Measurements from ENCODE around the gene ZEB1.

The ZEB1 gene

DNA sequence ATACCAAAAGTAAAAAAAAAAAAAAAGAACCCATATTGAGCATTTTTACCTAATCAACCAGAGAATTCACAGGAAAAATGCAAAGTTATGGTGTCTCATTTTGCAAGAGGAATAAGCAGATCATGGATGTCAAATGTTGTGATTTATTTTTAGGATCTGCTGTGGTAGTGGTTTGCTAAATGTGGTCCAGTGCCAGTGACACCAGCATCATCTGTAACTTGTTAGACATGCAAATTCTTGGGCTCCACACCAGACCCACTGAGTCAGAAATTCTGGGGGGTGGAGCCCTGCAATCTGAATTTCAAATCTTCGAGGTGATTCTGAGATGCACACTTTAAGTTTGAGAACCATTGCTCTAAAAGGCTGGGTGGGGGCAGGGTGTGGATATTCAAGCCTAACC, 30.1 kb upstream of the ZEB1 start:
- no peak overlapping the region for H2AFZ ChIP-seq (ENCODE audit: low read length)
- no peak overlapping the region for H3K9ac ChIP-seq (ENCODE audit: low read depth, low read length, poor library complexity)
- H2BK5ac ChIP-seq (ENCODE audit: low read length), result no peak overlapping the region
- no peak overlapping the region for H2BK15ac ChIP-seq (ENCODE audit: low read length)
- no peak overlapping the region for H4K8ac ChIP-seq (ENCODE audit: low read depth, low read length)
- H3K9me3 ChIP-seq (replicated peaks in 1 of 2; ENCODE audit: control insufficient read depth in 2 of 2, insufficient read depth in 1 of 2, low read depth in 1 of 2, low read length in 2 of 2), result no peaks in the 10 kb centered on the region
- H3K4ac ChIP-seq (ENCODE audit: low read length), result no peak overlapping the region
- H4K91ac ChIP-seq (ENCODE audit: low read depth, low read length, poor library complexity), result no peak overlapping the region
- H3K14ac ChIP-seq (ENCODE audit: low read length), result no peak overlapping the region
- H3K4me1 ChIP-seq (ENCODE audit: control insufficient read depth in 2 of 2, insufficient read depth in 1 of 2, low read depth in 1 of 2, low read length in 2 of 2), result peaks cover 0 to under 1% of the 10 kb centered on the region in 2 donors
- no peak overlapping the region for H3K4me3 ChIP-seq (ENCODE audit: low read length in 2 of 2)
- no peak overlapping the region for H3K4me2 ChIP-seq (ENCODE audit: insufficient read depth, low read length, poor library complexity, severe bottlenecking)
- H3K79me1 ChIP-seq (ENCODE audit: low read depth, low read length), result no peaks in the 10 kb centered on the region
- no peaks in the 10 kb centered on the region for H3K36me3 ChIP-seq (replicated peaks in 1 of 2; ENCODE audit: control insufficient read depth in 2 of 2, insufficient read depth in 2 of 2, low read length in 2 of 2)
- H3K27ac ChIP-seq (replicated peaks; ENCODE audit: low read length), result no peak overlapping the region
- H3K27me3 ChIP-seq (ENCODE audit: control insufficient read depth in 3 of 3, insufficient read depth in 3 of 3, low read depth in 1 of 3, low read length in 3 of 3), result no peaks in the 10 kb centered on the region
- no peak overlapping the region for H3K23ac ChIP-seq (ENCODE audit: low read depth, low read length, poor library complexity)
- H2AK5ac ChIP-seq (ENCODE audit: low read depth, low read length), result no peak overlapping the region
- H2BK12ac ChIP-seq (ENCODE audit: low read length), result no peak overlapping the region
- no peak overlapping the region for H2BK120ac ChIP-seq (ENCODE audit: low read depth, low read length)
- no peak for DNase-seq (ENCODE audit: low spot score)
- no CpG with 5 or more reads among the region's 1 CpG for WGBS, 2 donors (ENCODE audit: extremely low coverage in 2 of 2, insufficient read length in 2 of 2, insufficient replicate concordance in 1 of 2)
- H3K18ac ChIP-seq (ENCODE audit: low read length), result no peak overlapping the region

DNA sequence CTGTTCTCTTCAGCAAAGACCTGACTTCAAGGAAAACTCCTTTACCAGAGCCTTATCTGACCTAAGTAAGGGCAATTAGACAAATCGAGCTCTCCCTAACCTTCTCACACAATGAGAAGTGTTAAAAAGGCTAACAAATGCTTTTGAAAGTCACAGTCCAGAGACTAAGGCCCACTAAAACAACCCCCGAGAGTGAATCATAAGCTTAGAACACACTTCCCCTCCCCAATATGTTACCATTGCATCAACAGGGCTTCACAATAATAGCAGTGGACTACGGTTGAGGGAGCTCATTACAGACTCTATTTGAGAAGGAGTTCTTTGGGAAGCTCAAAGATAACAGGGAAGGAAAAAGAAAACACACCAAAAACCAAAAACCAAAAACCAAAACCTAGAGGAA, 28.6 kb upstream of the ZEB1 start:
- H2BK15ac ChIP-seq (ENCODE audit: low read length), result no peak overlapping the region
- no peaks in the 10 kb centered on the region for H3K27me3 ChIP-seq (ENCODE audit: control insufficient read depth in 3 of 3, insufficient read depth in 3 of 3, low read depth in 1 of 3, low read length in 3 of 3)
- no peak overlapping the region for H2AFZ ChIP-seq (ENCODE audit: low read length)
- H3K4me2 ChIP-seq (ENCODE audit: insufficient read depth, low read length, poor library complexity, severe bottlenecking), result no peak overlapping the region
- no peak overlapping the region for H2BK120ac ChIP-seq (ENCODE audit: low read depth, low read length)
- no peaks in the 10 kb centered on the region for H3K36me3 ChIP-seq (replicated peaks in 1 of 2; ENCODE audit: control insufficient read depth in 2 of 2, insufficient read depth in 2 of 2, low read length in 2 of 2)
- no CpG with 5 or more reads among the region's 3 CpGs for WGBS, 2 donors (ENCODE audit: extremely low coverage in 2 of 2, insufficient read length in 2 of 2, insufficient replicate concordance in 1 of 2)
- H4K91ac ChIP-seq (ENCODE audit: low read depth, low read length, poor library complexity), result no peak overlapping the region
- H4K8ac ChIP-seq (ENCODE audit: low read depth, low read length), result no peak overlapping the region
- no peaks in the 10 kb centered on the region for H3K4me1 ChIP-seq (ENCODE audit: control insufficient read depth in 2 of 2, insufficient read depth in 1 of 2, low read depth in 1 of 2, low read length in 2 of 2)
- no peak overlapping the region for H2AK5ac ChIP-seq (ENCODE audit: low read depth, low read length)
- DNase-seq (ENCODE audit: low spot score), result no peak
- no peaks in the 10 kb centered on the region for H3K79me1 ChIP-seq (ENCODE audit: low read depth, low read length)
- H3K27ac ChIP-seq (replicated peaks; ENCODE audit: low read length), result no peak overlapping the region
- H2BK12ac ChIP-seq (ENCODE audit: low read length), result no peak overlapping the region
- no peak overlapping the region for H2BK5ac ChIP-seq (ENCODE audit: low read length)
- H3K4ac ChIP-seq (ENCODE audit: low read length), result no peak overlapping the region
- H3K23ac ChIP-seq (ENCODE audit: low read depth, low read length, poor library complexity), result no peak overlapping the region
- H3K14ac ChIP-seq (ENCODE audit: low read length), result no peak overlapping the region
- no peaks in the 10 kb centered on the region for H3K9me3 ChIP-seq (replicated peaks in 1 of 2; ENCODE audit: control insufficient read depth in 2 of 2, insufficient read depth in 1 of 2, low read depth in 1 of 2, low read length in 2 of 2)
- no peak overlapping the region for H3K18ac ChIP-seq (ENCODE audit: low read length)
- no peak overlapping the region for H3K9ac ChIP-seq (ENCODE audit: low read depth, low read length, poor library complexity)
- no peak overlapping the region for H3K4me3 ChIP-seq (ENCODE audit: low read length in 2 of 2)

DNA sequence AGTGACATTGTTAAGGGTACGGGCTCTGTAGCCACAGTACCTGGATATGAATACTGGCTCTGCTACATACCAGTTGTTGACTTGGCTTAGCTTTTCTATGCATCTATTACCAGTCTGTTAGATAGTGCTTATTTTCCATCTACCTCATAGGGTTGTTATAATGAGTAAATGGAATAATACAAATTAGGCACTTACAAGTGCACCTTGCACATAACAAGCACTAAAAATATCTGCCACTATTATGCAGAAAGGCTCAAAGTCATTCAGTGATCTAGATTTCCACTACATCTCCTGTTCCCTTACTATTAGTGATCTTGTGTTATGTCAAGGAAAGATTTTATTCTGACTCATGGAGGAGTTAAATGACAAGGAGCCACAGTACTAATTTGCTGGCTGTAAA, 27.9 kb upstream of the ZEB1 start:
- no peak overlapping the region for H2BK5ac ChIP-seq (ENCODE audit: low read length)
- no peak overlapping the region for H3K4me2 ChIP-seq (ENCODE audit: insufficient read depth, low read length, poor library complexity, severe bottlenecking)
- H2AK5ac ChIP-seq (ENCODE audit: low read depth, low read length), result no peak overlapping the region
- H2AFZ ChIP-seq (ENCODE audit: low read length), result no peak overlapping the region
- H3K9me3 ChIP-seq (replicated peaks in 1 of 2; ENCODE audit: control insufficient read depth in 2 of 2, insufficient read depth in 1 of 2, low read depth in 1 of 2, low read length in 2 of 2), result no peaks in the 10 kb centered on the region
- DNase-seq (ENCODE audit: low spot score), result no peak
- no peak overlapping the region for H3K27ac ChIP-seq (replicated peaks; ENCODE audit: low read length)
- no peak overlapping the region for H3K14ac ChIP-seq (ENCODE audit: low read length)
- no peak overlapping the region for H2BK15ac ChIP-seq (ENCODE audit: low read length)
- H3K4ac ChIP-seq (ENCODE audit: low read length), result no peak overlapping the region
- H3K23ac ChIP-seq (ENCODE audit: low read depth, low read length, poor library complexity), result no peak overlapping the region
- no peak overlapping the region for H2BK12ac ChIP-seq (ENCODE audit: low read length)
- no peak overlapping the region for H3K18ac ChIP-seq (ENCODE audit: low read length)
- H3K79me1 ChIP-seq (ENCODE audit: low read depth, low read length), result no peaks in the 10 kb centered on the region
- H3K27me3 ChIP-seq (ENCODE audit: control insufficient read depth in 3 of 3, insufficient read depth in 3 of 3, low read depth in 1 of 3, low read length in 3 of 3), result no peaks in the 10 kb centered on the region
- H4K8ac ChIP-seq (ENCODE audit: low read depth, low read length), result no peak overlapping the region
- no peaks in the 10 kb centered on the region for H3K4me1 ChIP-seq (ENCODE audit: control insufficient read depth in 2 of 2, insufficient read depth in 1 of 2, low read depth in 1 of 2, low read length in 2 of 2)
- no peak overlapping the region for H4K91ac ChIP-seq (ENCODE audit: low read depth, low read length, poor library complexity)
- H3K36me3 ChIP-seq (replicated peaks in 1 of 2; ENCODE audit: control insufficient read depth in 2 of 2, insufficient read depth in 2 of 2, low read length in 2 of 2), result no peaks in the 10 kb centered on the region
- H3K4me3 ChIP-seq (ENCODE audit: low read length in 2 of 2), result no peak overlapping the region
- H3K9ac ChIP-seq (ENCODE audit: low read depth, low read length, poor library complexity), result no peak overlapping the region
- no CpG with 5 or more reads among the region's 1 CpG for WGBS, 2 donors (ENCODE audit: extremely low coverage in 2 of 2, insufficient read length in 2 of 2, insufficient replicate concordance in 1 of 2)
- H2BK120ac ChIP-seq (ENCODE audit: low read depth, low read length), result no peak overlapping the region

DNA sequence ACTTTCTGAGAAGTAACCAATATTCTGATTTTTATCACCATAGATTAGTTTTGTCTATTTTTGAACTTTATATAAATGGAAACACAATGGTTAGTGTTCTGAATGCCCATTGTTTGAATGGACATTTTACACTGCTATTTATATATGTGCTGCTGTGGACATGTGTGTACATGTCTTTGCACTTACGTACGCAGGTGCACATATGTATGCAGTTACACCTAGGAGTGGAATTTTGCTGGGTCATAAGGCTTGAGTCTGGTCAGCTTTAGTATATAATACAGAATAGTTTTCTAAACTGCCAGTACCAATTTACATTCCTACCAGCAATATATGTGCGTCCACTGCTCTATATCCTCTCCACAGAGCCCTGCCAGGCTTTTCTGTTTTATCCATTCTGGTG, 24.5 kb upstream of the ZEB1 start:
- no peak overlapping the region for H3K27ac ChIP-seq (replicated peaks; ENCODE audit: low read length)
- H3K27me3 ChIP-seq (ENCODE audit: control insufficient read depth in 3 of 3, insufficient read depth in 3 of 3, low read depth in 1 of 3, low read length in 3 of 3), result no peaks in the 10 kb centered on the region
- no peaks in the 10 kb centered on the region for H3K36me3 ChIP-seq (replicated peaks in 1 of 2; ENCODE audit: control insufficient read depth in 2 of 2, insufficient read depth in 2 of 2, low read length in 2 of 2)
- H4K8ac ChIP-seq (ENCODE audit: low read depth, low read length), result no peak overlapping the region
- H4K91ac ChIP-seq (ENCODE audit: low read depth, low read length, poor library complexity), result no peak overlapping the region
- H3K4me2 ChIP-seq (ENCODE audit: insufficient read depth, low read length, poor library complexity, severe bottlenecking), result no peak overlapping the region
- H3K18ac ChIP-seq (ENCODE audit: low read length), result no peak overlapping the region
- no peak overlapping the region for H3K4me3 ChIP-seq (ENCODE audit: low read length in 2 of 2)
- H3K9ac ChIP-seq (ENCODE audit: low read depth, low read length, poor library complexity), result no peak overlapping the region
- H3K4me1 ChIP-seq (ENCODE audit: control insufficient read depth in 2 of 2, insufficient read depth in 1 of 2, low read depth in 1 of 2, low read length in 2 of 2), result no peaks in the 10 kb centered on the region
- no peak overlapping the region for H3K4ac ChIP-seq (ENCODE audit: low read length)
- DNase-seq (ENCODE audit: low spot score), result no peak
- H2AK5ac ChIP-seq (ENCODE audit: low read depth, low read length), result no peak overlapping the region
- WGBS, 2 donors (ENCODE audit: extremely low coverage in 2 of 2, insufficient read length in 2 of 2, insufficient replicate concordance in 1 of 2), result no CpG with 5 or more reads among the region's 3 CpGs
- no peak overlapping the region for H2BK120ac ChIP-seq (ENCODE audit: low read depth, low read length)
- no peak overlapping the region for H2BK5ac ChIP-seq (ENCODE audit: low read length)
- no peak overlapping the region for H2BK15ac ChIP-seq (ENCODE audit: low read length)
- H2BK12ac ChIP-seq (ENCODE audit: low read length), result no peak overlapping the region
- no peak overlapping the region for H3K14ac ChIP-seq (ENCODE audit: low read length)
- no peaks in the 10 kb centered on the region for H3K79me1 ChIP-seq (ENCODE audit: low read depth, low read length)
- H3K9me3 ChIP-seq (replicated peaks in 1 of 2; ENCODE audit: control insufficient read depth in 2 of 2, insufficient read depth in 1 of 2, low read depth in 1 of 2, low read length in 2 of 2), result no peaks in the 10 kb centered on the region
- H3K23ac ChIP-seq (ENCODE audit: low read depth, low read length, poor library complexity), result no peak overlapping the region
- H2AFZ ChIP-seq (ENCODE audit: low read length), result peak overlapping the region; percentile 41
